IMR-90 (cell line): ENCODE data around the gene NPDC1. TPM values are rescaled to one million over a fixed set of nuclear protein-coding genes. Genes with fewer than 3 reads are reported as not detected.
A peak's percentile ranks its signal among the peaks of the same experiment; 100 is the strongest.

Experiments
- ATAC-seq: fragments of 200-7000 bp; cut with Tn5 transposase; 2 replicates; pipeline ENCODE4 v1.9.1; 2020; ENCODE audit warnings: low read depth, mild to moderate bottlenecking, moderate library complexity
- BruUV-seq: library from RNA; stranded (reverse); fragments of 400-500 nt; replicated peaks from 2 replicates; lab custom pipeline; 2021; lab: Mats Ljungman, UMichigan
- CTCF ChIA-PET: fragments of 300-600 bp; formaldehyde crosslinking; extraction: SDS; loops from one replicate; lab custom pipeline; 2021; ENCODE audit warnings: antibody characterized with exemption; lab: Yijun Ruan, JAX
- POLR2A ChIA-PET: fragments of 300-600 bp; sonication (Branson Sonifier 250); formaldehyde crosslinking; loops from one replicate; lab custom pipeline; 2022; ENCODE audit warnings: antibody characterized with exemption; ENCODE audit not compliant: unreplicated experiment; lab: Charles Lee
- DNase-seq: peaks from one replicate; pipeline ENCODE4 v3.0.0; 2013
- H2AFZ ChIP-seq: replicated peaks from 2 replicates; pipeline ENCODE3; 2013; ENCODE audit warnings: low read length, mild to moderate bottlenecking; ENCODE audit not compliant: poor library complexity
- H2AK5ac ChIP-seq: 2 replicates; pipeline ENCODE4 v1.6.1; 2013; ENCODE audit warnings: low read depth, low read length, inconsistent platforms
- H2AK9ac ChIP-seq: replicated peaks from 2 replicates; pipeline ENCODE3; 2013; ENCODE audit warnings: mild to moderate bottlenecking, low read depth, low read length, moderate library complexity; ENCODE audit not compliant: poor library complexity
- H2BK120ac ChIP-seq: 2 replicates; pipeline ENCODE4 v1.6.1; 2013; ENCODE audit warnings: low read depth, low read length, inconsistent platforms
- H2BK15ac ChIP-seq: 3 replicates; pipeline ENCODE4 v1.6.1; 2013; ENCODE audit warnings: low read depth, low read length, inconsistent platforms
- H2BK20ac ChIP-seq: 2 replicates; pipeline ENCODE4 v1.6.1; 2013; ENCODE audit warnings: low read depth, mild to moderate bottlenecking, inconsistent platforms, low read length, moderate library complexity
- H2BK5ac ChIP-seq: 2 replicates; pipeline ENCODE4 v1.6.1; 2013; ENCODE audit warnings: mild to moderate bottlenecking, low read depth, low read length, inconsistent platforms; ENCODE audit not compliant: poor library complexity, severe bottlenecking
- H3K14ac ChIP-seq: replicated peaks from 2 replicates; pipeline ENCODE4 v1.6.1; 2013; ENCODE audit warnings: low read depth, low read length, inconsistent platforms
- H3K18ac ChIP-seq: 2 replicates; pipeline ENCODE4 v1.6.1; 2013; ENCODE audit warnings: low read depth, low read length, control low read depth
- H3K23ac ChIP-seq: 2 replicates; pipeline ENCODE4 v1.6.1; 2013; ENCODE audit warnings: low read depth, low read length, inconsistent platforms
- H3K27ac ChIP-seq: 2 replicates; pipeline ENCODE4 v1.5.1; 2013; ENCODE audit warnings: mild to moderate bottlenecking, control low read depth, low read length; ENCODE audit not compliant: insufficient read depth
- H3K27me3 ChIP-seq: 2 replicates; pipeline ENCODE4 v1.6.1; 2013; ENCODE audit warnings: low read length; ENCODE audit not compliant: control insufficient read depth, insufficient read depth
- H3K36me3 ChIP-seq: 2 replicates; pipeline ENCODE4 v1.6.1; 2013; ENCODE audit warnings: low read length, mixed read lengths; ENCODE audit not compliant: control insufficient read depth, insufficient read depth
- H3K4ac ChIP-seq: 2 replicates; pipeline ENCODE4 v1.6.1; 2013; ENCODE audit warnings: low read depth, low read length, inconsistent platforms
- H3K4me1 ChIP-seq: 2 replicates; pipeline ENCODE4 v1.6.1; 2013; ENCODE audit warnings: low read length, mixed read lengths; ENCODE audit not compliant: control insufficient read depth, insufficient read depth
- H3K4me2 ChIP-seq: 2 replicates; pipeline ENCODE4 v1.6.1; 2013; ENCODE audit warnings: low read depth, mild to moderate bottlenecking, control low read depth, low read length, moderate library complexity
- H3K4me3 ChIP-seq: 2 replicates; pipeline ENCODE4 v1.5.1; 2013; ENCODE audit warnings: low read depth, mild to moderate bottlenecking, control low read depth, low read length, moderate library complexity; ENCODE audit not compliant: insufficient read depth
- H3K56ac ChIP-seq: 2 replicates; pipeline ENCODE4 v1.6.1; 2013; ENCODE audit warnings: low read length, inconsistent platforms; ENCODE audit not compliant: insufficient read depth; ENCODE audit errors: extremely low read depth
- H3K79me1 ChIP-seq, 2 experiments: 2 replicates each; pipeline ENCODE4 v1.6.1; 2013; ENCODE audit warnings: low read length in 2 of 2, inconsistent platforms in 1 of 2, low read depth in 1 of 2
- H3K9ac ChIP-seq: 2 replicates; pipeline ENCODE4 v1.6.1; 2013; ENCODE audit warnings: low read depth, low read length, control low read depth
- H3K9me1 ChIP-seq: 2 replicates; pipeline ENCODE4 v1.6.1; 2013; ENCODE audit warnings: low read length, inconsistent platforms; ENCODE audit not compliant: insufficient read depth
- H3K9me3 ChIP-seq: 2 replicates; pipeline ENCODE4 v1.6.1; 2013; ENCODE audit warnings: low read length; ENCODE audit not compliant: control insufficient read depth, insufficient read depth
- H4K20me1 ChIP-seq: 2 replicates; pipeline ENCODE4 v1.6.1; 2013; ENCODE audit warnings: low read length, inconsistent platforms; ENCODE audit not compliant: insufficient read depth
- H4K5ac ChIP-seq: 2 replicates; pipeline ENCODE4 v1.6.1; 2013; ENCODE audit warnings: mild to moderate bottlenecking, low read depth, low read length, control low read depth
- H4K8ac ChIP-seq, 2 experiments: 2 replicates each; pipeline ENCODE4 v1.6.1; 2013; ENCODE audit warnings: low read depth in 2 of 2, low read length in 2 of 2, control low read depth in 1 of 2, inconsistent platforms in 1 of 2
- H4K91ac ChIP-seq: 2 replicates; pipeline ENCODE4 v1.6.1; 2013; ENCODE audit warnings: low read depth, low read length, inconsistent platforms; ENCODE audit not compliant: insufficient read depth
- BHLHE40 ChIP-seq: fragments of 150-350 bp; IDR thresholded peaks from 2 replicates; pipeline ENCODE4 v1.6.1; 2016; ENCODE audit warnings: mild to moderate bottlenecking, low read depth, low read length
- CEBPB ChIP-seq: IDR thresholded peaks from 2 replicates; pipeline ENCODE4 v1.6.1; 2012; ENCODE audit warnings: low read depth, low read length, improper control_type of control experiment
- CHD1 ChIP-seq: IDR thresholded peaks from 2 replicates; pipeline ENCODE4 v1.6.1; 2012; ENCODE audit warnings: low read depth, low read length, improper control_type of control experiment
- CTCF ChIP-seq: conservative IDR thresholded peaks from 2 replicates; pipeline ENCODE4 v1.5.1; 2012; ENCODE audit warnings: mild to moderate bottlenecking, low read depth, low read length, improper control_type of control experiment
- ELK1 ChIP-seq: fragments of 150-350 bp; IDR thresholded peaks from 2 replicates; pipeline ENCODE4 v1.6.1; 2016; ENCODE audit warnings: low read depth, mild to moderate bottlenecking, low read length, moderate library complexity, borderline replicate concordance
- FOS ChIP-seq: fragments of 150-350 bp; IDR thresholded peaks from 2 replicates; pipeline ENCODE4 v1.6.1; 2016; ENCODE audit warnings: low read depth, low read length
- MAFK ChIP-seq: IDR thresholded peaks from 2 replicates; pipeline ENCODE4 v1.6.1; 2012; ENCODE audit warnings: low read depth, low read length, improper control_type of control experiment
- MAZ ChIP-seq: IDR thresholded peaks from 2 replicates; pipeline ENCODE4 v1.6.1; 2012; ENCODE audit warnings: low read depth, mild to moderate bottlenecking, low read length, improper control_type of control experiment, moderate library complexity, borderline replicate concordance
- MXI1 ChIP-seq: IDR thresholded peaks from 2 replicates; pipeline ENCODE4 v1.6.1; 2012; ENCODE audit warnings: low read depth, mild to moderate bottlenecking, low read length, moderate library complexity, borderline replicate concordance
- NFE2L2 ChIP-seq: fragments of 150-350 bp; IDR thresholded peaks from 2 replicates; pipeline ENCODE4 v1.6.1; 2016; ENCODE audit warnings: low read depth, mild to moderate bottlenecking, low read length
- POLR2A ChIP-seq: IDR thresholded peaks from 2 replicates; pipeline ENCODE4 v1.6.1; 2012; ENCODE audit warnings: mild to moderate bottlenecking, low read depth, low read length
- RAD21 ChIP-seq: IDR thresholded peaks from 2 replicates; pipeline ENCODE4 v1.6.1; 2012; ENCODE audit warnings: low read length, improper control_type of control experiment
- RCOR1 ChIP-seq: IDR thresholded peaks from 2 replicates; pipeline ENCODE4 v1.6.1; 2012; ENCODE audit warnings: mild to moderate bottlenecking, low read length, improper control_type of control experiment; ENCODE audit not compliant: insufficient replicate concordance
- RFX5 ChIP-seq: IDR thresholded peaks from 2 replicates; pipeline ENCODE4 v1.8.0; 2012; ENCODE audit warnings: low read depth, mild to moderate bottlenecking, low read length, moderate library complexity
- SMC3 ChIP-seq: fragments of 150-350 bp; IDR thresholded peaks from 2 replicates; pipeline ENCODE4 v1.6.1; 2016; ENCODE audit warnings: low read depth, mild to moderate bottlenecking, antibody characterized with exemption, low read length, moderate library complexity
- USF2 ChIP-seq: fragments of 150-350 bp; IDR thresholded peaks from 2 replicates; pipeline ENCODE4 v1.6.1; 2017; ENCODE audit warnings: mild to moderate bottlenecking, antibody characterized with exemption, low read length, low read depth
- WGBS, 2 experiments: methylation state at CpG; one replicate each; pipeline versions ENCODE4 v1.1.5 to v1.1.7; 2013; ENCODE audit warnings: missing lambda C conversion rate in 2 of 2; ENCODE audit not compliant: insufficient read length in 1 of 2; ENCODE audit errors: extremely low coverage in 2 of 2; 5-methylcytosine and 5-hydroxymethylcytosine counted together
- dilution Hi-C: fragments of 300-500 bp; cut with HindIII; formaldehyde crosslinking; loops from one replicate; pipeline ENCODE4 v1.14.3; 2018; ENCODE audit warnings: low sequenced_read_pairs; ENCODE audit not compliant: unreplicated experiment
- in situ Hi-C: fragments of 300-500 bp; cut with MboI; formaldehyde crosslinking; loops from 3 replicates; pipeline ENCODE4 v1.14.3; 2019; ENCODE audit warnings: low sequenced_read_pairs, inconsistent platforms, mixed read lengths
- intact Hi-C: fragments of 100-400 bp; cut with micrococcal nuclease; formaldehyde crosslinking; loops from 2 replicates; pipeline ENCODE4 v1.10.0; 2022
- polyA plus RNA-seq, 3 experiments: library from polyadenylated mRNA; depleted of rRNA; stranded (reverse); fragments of >200 nt; gene quantifications; 2 replicates each; pipeline ENCODE4 v1.2.3, GENCODE V29; 2012; ENCODE audit warnings: low replicate concordance in 1 of 3
- total RNA-seq: library from RNA; depleted of rRNA; stranded (reverse); fragments of >200 nt; gene quantifications from 2 replicates; pipeline ENCODE4 v1.2.3, GENCODE V29; 2012

The NPDC1 gene
- total and polyA plus RNA-seq, 2 of the 4 experiments (the other 2 are of a cell fraction) = 2.7 to 58.1 TPM

- peaks cover 8% of the 10 kb centered on the region for H3K9me1 ChIP-seq
- peak; percentile 6 for DNase-seq
- peak overlapping the region; percentile 5; the same call in 1 of the 2 replicates for H2BK120ac ChIP-seq
- no peaks in the 10 kb centered on the region for H3K9me3 ChIP-seq
- BruUV-seq = no TSS peak
- no peaks in the 10 kb centered on the region; the same call in 1 of the 2 replicates for H3K27me3 ChIP-seq
- peak overlapping the region in 1 of 2 experiments; percentile 60; a peak in 1 of 4 replicates for H4K8ac ChIP-seq
- H2AK5ac ChIP-seq = peak overlapping the region; percentile 70
- POLR2A ChIA-PET = no interaction called here
- peaks cover 23% of the 10 kb centered on the region for H3K4me1 ChIP-seq
- H2AFZ ChIP-seq = peak overlapping the region; percentile 40
- no peak overlapping the region for H3K9ac ChIP-seq
- no peak overlapping the region for H2BK5ac ChIP-seq
- 0 out of 2 replicates have a peak overlapping the region, but pooled peaks have one; percentile 23 for H4K91ac ChIP-seq
- no peak overlapping the region for H2BK20ac ChIP-seq
- H3K4me2 ChIP-seq = no peak overlapping the region
- H4K20me1 ChIP-seq = no peaks in the 10 kb centered on the region; the same call in 1 of the 2 replicates
- no peak overlapping the region for H2BK15ac ChIP-seq
- no peak overlapping the region for H3K18ac ChIP-seq
- H3K4ac ChIP-seq = peak overlapping the region; percentile 47
- peak overlapping the region; percentile 52; the same call in 1 of the 2 replicates for H3K14ac ChIP-seq
- CTCF ChIA-PET = interaction anchor here (0.7 kb wide), 1 partner anchor 34 kb away, joined by 3 read pairs; no protein-coding TSS in a partner anchor
- intact Hi-C loops = no loop called here
- no peak overlapping the region for H4K5ac ChIP-seq
- no CpG with 5 or more reads among the region's 12 CpGs for WGBS, 2 experiments
- H3K56ac ChIP-seq = no peak overlapping the region
- H3K79me1 ChIP-seq = peaks cover 6 to 16% of the 10 kb centered on the region in 2 experiments; a peak in 3 of 4 replicates
- H2AK9ac ChIP-seq = peak overlapping the region; percentile 18
- dilution Hi-C loops = no loop called here
- H3K27ac ChIP-seq = no peak overlapping the region
- H3K36me3 ChIP-seq = peaks cover 5% of the 10 kb centered on the region; the same call in 1 of the 2 replicates
- no peak overlapping the region for H3K23ac ChIP-seq
- in situ Hi-C loops = no loop called here
- no peak overlapping the region for H3K4me3 ChIP-seq
- TF ChIP-seq CHD1 (no peak), FOS (no peak), POLR2A (no peak), MAZ (no peak), BHLHE40 (no peak), ELK1 (no peak), CEBPB (no peak), CTCF (no peak), NFE2L2 (no peak), MAFK (no peak), RFX5 (no peak), MXI1 (no peak), RCOR1 (no peak), RAD21 (no peak), USF2 (no peak), SMC3 (no peak)
- no peak for ATAC-seq
Observed at GRCh38 chr9:136995772-136996311, 50.1 kb downstream of the NPDC1 start.
